HG03460 (cell line): ENCODE measurements around the gene CD40LG.

Experiments used
- ATAC-seq: cut with Tn5 transposase; IDR thresholded peaks from one replicate; pipeline ENCODE4 v1.9.1; 2021; ENCODE audit not compliant: unreplicated experiment

CD40LG gene

DNA sequence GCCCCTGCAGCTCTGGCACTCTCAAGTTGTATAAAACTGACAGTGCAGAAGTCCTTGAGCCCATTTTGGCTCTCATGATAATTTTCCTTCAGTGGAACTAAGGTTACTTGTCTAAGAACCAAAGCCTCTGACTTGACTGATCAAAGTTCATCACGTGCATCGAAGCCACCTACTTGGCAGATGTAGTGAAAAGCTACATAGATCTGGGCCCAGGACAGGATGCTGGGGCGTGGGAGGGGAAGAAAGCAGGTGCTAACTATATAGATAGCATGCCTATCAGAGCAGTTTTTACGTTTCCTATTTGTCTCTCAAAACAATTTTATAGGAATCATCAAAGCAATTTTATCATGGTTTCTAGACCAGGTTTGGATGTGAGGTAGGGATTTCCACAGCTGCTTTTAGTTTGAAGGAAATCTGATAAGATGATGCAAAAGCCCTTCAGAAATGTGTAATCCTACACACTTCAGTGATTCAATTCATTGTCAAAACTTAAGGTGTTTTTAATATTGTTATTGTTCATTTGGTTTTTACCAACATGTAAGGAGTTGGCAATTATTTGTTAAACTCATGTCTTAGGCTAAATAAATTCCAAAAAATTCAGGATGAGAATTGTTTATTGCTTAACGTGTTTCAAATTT lies 1.2 kb upstream of the CD40LG start:
- no peak for ATAC-seq

DNA sequence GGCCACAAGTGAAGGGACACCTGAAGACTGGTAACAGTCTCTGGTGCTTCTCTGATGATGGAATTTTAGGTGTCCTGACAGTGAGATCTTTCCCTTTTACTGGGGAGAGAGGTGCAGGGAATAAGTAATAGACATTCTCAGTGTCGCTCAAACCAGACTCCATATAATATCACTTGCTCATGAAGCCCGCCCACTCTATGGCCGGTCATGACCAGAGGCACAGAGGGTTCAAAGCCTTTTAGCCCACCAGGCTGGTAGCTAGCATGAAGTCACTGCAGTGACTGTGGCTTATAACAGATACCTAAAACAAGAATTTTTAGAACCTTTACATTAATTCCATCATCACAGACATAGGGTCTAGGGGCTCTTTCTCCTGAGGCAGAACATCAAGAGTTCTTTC lies 2.9 kb downstream of the CD40LG start:
- no peak for ATAC-seq

GRCh38 chrX:136652822-136653723 lies 5.1 kb downstream of the CD40LG start:
- no peak for ATAC-seq

GRCh38 chrX:136656361-136656964 lies 8.5 kb downstream of the CD40LG start:
- no peak for ATAC-seq

- ATAC-seq = no peak
Measured at GRCh38 chrX:136658151-136658550, 10.2 kb downstream of the CD40LG start.

- no peak for ATAC-seq
Measured at GRCh38 chrX:136659174-136659573, 11.2 kb downstream of the CD40LG start.

- ATAC-seq = no peak
Measured at GRCh38 chrX:136660896-136661295, 12.9 kb downstream of the CD40LG start.

DNA sequence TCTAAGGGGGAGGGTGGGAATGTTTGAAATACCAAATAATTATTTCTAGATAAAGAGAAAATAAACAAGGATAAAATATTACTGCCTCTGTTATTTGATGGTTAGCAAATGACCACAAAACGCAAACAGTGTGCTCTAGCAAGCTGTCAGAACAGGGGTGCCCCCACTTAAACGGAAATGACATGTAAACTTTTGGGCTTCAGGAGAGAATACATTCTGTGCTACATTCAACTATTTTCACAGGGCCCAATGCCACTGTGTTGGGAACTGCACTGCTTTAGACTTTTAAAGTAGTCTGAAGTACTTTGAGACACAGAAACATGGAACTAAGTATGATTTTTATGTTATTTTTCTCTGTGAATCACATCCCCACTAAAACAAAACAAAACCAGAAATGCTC lies 14.1 kb downstream of the CD40LG start:
- ATAC-seq = no peak

GRCh38 chrX:136662976-136663375 lies 15.0 kb downstream of the CD40LG start:
- ATAC-seq = no peak

GRCh38 chrX:136665258-136665900 lies 17.4 kb downstream of the CD40LG start:
- ATAC-seq = no peak

DNA sequence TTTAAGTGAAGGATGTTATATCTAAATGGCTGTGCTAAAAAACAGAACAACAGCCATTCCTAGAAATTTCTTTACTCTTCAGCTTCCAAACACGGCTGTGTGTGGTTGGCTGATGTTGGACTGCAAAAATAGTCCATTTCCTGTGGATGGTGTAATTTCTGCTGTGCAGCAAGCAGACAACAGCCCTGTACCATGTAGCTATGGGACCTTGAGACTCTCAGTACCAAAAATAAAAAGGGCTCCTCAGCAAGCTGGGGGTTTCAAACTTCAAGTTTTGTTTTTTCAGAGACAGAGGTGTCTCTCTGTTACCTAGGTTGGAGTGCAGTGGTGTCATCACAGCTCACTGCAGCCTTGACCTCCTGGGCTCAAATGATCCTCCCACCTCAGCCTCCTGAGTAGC lies 18.1 kb downstream of the CD40LG start:
- no peak for ATAC-seq

DNA sequence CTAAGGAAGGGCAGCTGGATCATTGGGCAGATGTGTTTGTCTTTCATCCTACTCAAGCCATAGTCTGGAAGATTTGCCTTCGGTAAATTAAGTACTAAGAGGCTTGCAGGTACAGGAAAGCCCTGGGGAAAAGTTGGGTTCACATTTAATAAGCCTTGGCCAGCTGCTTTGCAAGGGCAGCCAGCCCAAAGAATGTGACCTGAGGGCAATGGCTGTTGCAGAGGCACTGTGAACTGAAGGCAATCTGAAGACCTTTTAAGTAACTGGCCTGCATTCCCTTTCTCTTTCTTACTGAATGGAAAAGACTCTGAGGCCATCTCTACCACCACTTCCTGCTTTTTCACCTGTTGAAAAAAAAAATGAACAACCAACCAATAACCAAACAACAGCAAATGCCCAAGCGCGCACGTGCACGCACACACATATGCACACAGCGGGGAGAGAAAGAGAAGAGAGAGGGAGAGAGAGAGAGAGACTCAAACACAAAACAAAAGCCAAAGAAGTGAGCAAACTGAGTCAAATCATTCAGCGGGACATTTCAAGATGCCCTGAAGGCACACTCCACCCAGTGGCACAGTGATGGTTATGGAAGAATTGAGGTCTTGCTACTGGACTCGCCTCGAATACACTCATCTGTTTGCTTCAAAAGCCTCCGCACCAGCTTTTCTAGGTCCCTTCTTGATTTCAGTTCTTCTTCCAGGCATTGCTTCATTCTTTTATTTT lies 19.6 kb downstream of the CD40LG start:
- ATAC-seq = no peak

DNA sequence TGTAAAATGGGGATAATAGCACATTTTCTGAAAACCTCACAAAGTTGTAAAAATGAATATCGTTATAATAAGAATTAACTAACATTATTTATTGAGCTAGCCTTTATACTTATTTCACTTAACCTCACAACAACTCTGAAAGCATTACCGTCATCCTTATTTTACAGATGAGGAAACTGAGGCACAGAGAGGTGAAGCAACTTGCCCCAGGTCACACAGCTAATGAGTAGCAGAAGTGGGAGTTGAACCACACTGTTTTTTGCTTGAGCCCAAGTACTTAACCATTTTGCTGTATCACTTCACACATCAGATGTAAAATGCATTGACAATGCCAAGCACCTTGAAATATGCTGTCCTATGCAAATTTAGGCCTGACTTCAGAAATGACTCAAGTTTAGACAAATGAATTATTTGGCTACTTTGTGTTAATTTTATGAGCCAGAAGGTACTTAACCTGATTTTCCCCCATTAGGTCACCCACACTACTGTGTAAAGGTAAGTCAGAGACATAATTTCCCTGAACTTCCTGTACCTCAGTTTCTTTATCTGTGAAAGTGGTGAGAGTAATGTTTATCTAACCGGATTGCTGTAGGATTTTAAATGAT lies 23.1 kb downstream of the CD40LG start:
- ATAC-seq = no peak

GRCh38 chrX:136674270-136674985 lies 26.5 kb downstream of the CD40LG start:
- no peak for ATAC-seq

DNA sequence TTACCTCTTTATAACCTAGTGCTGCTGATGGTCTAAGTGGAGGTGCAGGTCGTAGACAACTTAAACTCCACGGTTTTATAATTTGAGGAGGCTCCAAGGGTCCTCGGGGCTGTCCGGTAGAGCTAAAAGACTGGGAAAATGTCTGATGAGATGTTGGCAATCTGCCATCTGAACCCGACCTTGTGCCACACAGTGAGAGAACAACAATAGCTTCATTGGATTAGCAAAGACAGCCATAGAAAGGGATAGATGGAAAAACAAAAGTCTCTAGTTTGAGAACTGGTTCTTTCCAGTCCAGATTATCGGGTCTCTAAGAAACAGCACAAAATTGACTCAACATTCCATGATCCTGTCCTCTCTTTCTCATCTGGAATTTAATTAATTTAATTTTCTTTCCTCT lies 31.6 kb downstream of the CD40LG start:
- no peak for ATAC-seq

DNA sequence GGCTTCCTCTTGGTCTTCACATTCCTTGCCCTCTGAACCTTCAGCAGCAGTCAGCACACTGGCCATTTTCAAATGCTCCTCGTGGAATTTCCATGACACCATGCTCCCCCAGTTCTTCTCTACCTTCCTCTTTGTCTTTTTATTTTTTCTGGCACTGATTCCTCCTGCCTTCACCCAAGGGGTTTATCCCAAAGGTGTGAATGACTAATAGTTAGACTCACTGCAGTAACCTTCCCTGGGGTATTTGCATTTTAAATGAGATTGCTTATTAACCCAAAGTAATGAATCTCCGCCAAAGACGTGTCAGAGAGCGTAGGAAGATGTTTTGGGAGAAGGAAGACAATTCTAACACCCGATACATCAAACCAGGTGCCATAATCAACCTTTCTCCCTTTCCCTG lies 36.2 kb downstream of the CD40LG start:
- ATAC-seq = no peak

DNA sequence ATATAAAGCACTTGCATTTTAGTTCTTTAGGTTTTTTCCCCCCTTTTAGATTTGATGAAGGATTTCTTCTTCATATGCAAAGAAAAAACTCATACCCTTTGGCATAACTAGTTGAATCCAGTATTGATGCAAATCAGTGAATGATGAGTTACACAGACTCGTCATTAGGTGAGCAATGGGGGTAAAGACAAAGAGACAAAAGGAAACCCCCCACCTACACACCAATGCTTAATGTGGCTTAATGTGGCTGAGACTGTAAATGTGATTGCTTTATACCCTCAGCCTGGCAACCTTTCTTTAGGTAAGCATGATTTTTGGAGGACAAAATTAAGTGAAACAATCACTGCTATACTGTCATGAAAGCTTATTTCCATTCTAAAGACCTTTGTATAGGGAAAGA lies 39.5 kb downstream of the CD40LG start:
- no peak for ATAC-seq

GRCh38 chrX:136689436-136689835 lies 41.5 kb downstream of the CD40LG start:
- no peak for ATAC-seq

DNA sequence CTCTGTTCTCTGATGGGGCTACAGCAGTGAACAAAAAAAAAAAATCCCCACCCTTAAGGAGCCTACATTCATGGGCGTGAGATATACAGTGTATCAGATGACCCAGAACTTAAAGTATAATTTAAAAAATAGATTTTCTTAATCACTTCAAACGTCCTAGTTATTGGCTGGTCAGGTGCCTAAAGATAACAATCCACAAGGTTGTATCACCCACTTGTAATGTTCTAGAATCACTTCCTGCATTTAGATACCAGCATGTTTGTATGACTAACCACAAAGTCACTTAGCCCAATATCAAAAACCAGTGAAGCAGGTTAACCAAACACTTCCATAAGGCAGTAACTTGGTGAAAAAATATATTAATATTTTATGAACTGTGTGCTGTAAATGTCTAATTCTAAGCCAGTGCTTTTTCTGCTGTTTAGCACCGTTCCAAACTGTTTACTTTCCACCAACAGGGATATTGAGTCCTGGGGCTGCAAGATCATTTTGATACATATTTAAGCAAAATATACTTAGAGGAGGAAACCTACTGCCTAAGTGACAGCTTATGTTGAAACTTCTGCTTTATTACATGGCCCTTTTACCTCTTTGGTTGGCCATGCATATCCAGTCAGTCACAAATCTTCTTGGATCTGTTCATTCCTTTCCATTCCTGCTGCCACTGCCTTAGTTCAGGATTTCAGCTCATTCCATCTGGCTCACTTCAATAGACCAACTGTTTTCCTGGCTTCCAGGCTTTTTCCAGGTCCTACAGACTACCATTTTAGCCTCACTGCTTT lies 43.3 kb downstream of the CD40LG start:
- ATAC-seq = no peak
